ENCODE results near the gene CTSD.
A peak's percentile ranks its signal among the peaks of the same experiment; 100 is the strongest.

The CTSD gene

GRCh38 chr11:1746511-1746931 lies 17.2 kb downstream of the CTSD start:
- no peak overlapping the region for H3K4me3 ChIP-seq (ENCODE audit: control insufficient read depth, low read depth, low read length)
- no peak for DNase-seq (ENCODE audit: low read depth)
- TF ChIP-seq CTCF (conservative IDR thresholded peaks at IDR 0.05; ENCODE audit: control insufficient read depth, insufficient read depth, low read depth, low read length): no peak

GRCh38 chr11:1745701-1746320 lies 17.9 kb downstream of the CTSD start:
- no peak for TF ChIP-seq CTCF (conservative IDR thresholded peaks at IDR 0.05; ENCODE audit: control insufficient read depth, insufficient read depth, low read depth, low read length)
- no peak for DNase-seq (ENCODE audit: low read depth)
- no peak overlapping the region for H3K4me3 ChIP-seq (ENCODE audit: control insufficient read depth, low read depth, low read length)

- DNase-seq (ENCODE audit: low read depth): no peak
- no peak for TF ChIP-seq CTCF (conservative IDR thresholded peaks at IDR 0.05; ENCODE audit: control insufficient read depth, insufficient read depth, low read depth, low read length)
- H3K4me3 ChIP-seq (ENCODE audit: control insufficient read depth, low read depth, low read length): no peak overlapping the region
These were observed 18.6 kb downstream of the CTSD start for GRCh38 chr11:1744891-1745700.

- no peak overlapping the region for H3K4me3 ChIP-seq (ENCODE audit: control insufficient read depth, low read depth, low read length)
- DNase-seq (ENCODE audit: low read depth): peak; percentile 54
- no peak for TF ChIP-seq CTCF (conservative IDR thresholded peaks at IDR 0.05; ENCODE audit: control insufficient read depth, insufficient read depth, low read depth, low read length)
These were observed 19.4 kb downstream of the CTSD start for GRCh38 chr11:1744137-1744886.

GRCh38 chr11:1743585-1744136 lies 20.1 kb downstream of the CTSD start:
- TF ChIP-seq CTCF (conservative IDR thresholded peaks at IDR 0.05; ENCODE audit: control insufficient read depth, insufficient read depth, low read depth, low read length): no peak
- no peak for DNase-seq (ENCODE audit: low read depth)
- H3K4me3 ChIP-seq (ENCODE audit: control insufficient read depth, low read depth, low read length): no peak overlapping the region

GRCh38 chr11:1742869-1743584 lies 20.7 kb downstream of the CTSD start:
- DNase-seq (ENCODE audit: low read depth): no peak
- no peak overlapping the region for H3K4me3 ChIP-seq (ENCODE audit: control insufficient read depth, low read depth, low read length)
- TF ChIP-seq CTCF (conservative IDR thresholded peaks at IDR 0.05; ENCODE audit: control insufficient read depth, insufficient read depth, low read depth, low read length): no peak

Data from fibroblast of mammary gland (primary cell).